ENCODE results near the gene RPP40.

DNA sequence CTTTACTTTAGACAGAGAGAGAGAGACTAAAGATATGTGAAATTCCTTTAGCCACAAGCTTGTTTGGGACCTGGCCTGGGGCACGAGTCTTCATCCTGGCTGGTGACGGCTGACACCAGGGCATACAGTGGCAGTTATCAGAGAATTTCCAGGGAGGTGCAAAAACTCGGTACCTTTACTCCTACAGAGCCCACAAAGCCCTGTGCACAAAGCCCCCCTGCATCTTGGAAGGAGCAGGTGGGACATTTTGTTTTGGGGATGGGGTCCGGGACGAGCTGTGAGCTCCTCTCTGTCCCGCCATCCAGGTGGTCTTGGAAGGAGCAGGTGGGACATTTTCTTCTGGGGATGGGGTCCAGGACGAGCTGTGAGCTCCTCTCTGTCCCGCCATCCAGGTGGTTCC lies 28.9 kb downstream of the RPP40 start:
- TF ChIP-seq EZH2 (IDR thresholded peaks at IDR 0.05) (no peak), POLR2AphosphoS5 (IDR thresholded peaks at IDR 0.05; ENCODE audit: borderline replicate concordance, low read depth, low read length) (no peak)
